B cell (primary cell): ENCODE data around the gene PRMT5. TPM values are rescaled to one million over a fixed set of nuclear protein-coding genes. Genes with fewer than 3 reads are reported as not detected.

ENCODE experiments used
- ATAC-seq: fragments of 200-7000 bp; cut with Tn5 transposase; one replicate; pipeline ENCODE4 v1.10.0; 2021; ENCODE audit warnings: low read depth, mild to moderate bottlenecking, moderate number of reproducible peaks, moderate library complexity
- CTCF ChIA-PET: fragments of 350-600 bp; sonication (Branson Sonifier 250); formaldehyde crosslinking; loops from one replicate; lab custom pipeline; 2021; ENCODE audit warnings: antibody characterized with exemption, inconsistent platforms; lab: Charles Lee
- POLR2A ChIA-PET: fragments of 350-600 bp; sonication (Branson Sonifier 250); formaldehyde crosslinking; loops from one replicate; lab custom pipeline; 2021; ENCODE audit warnings: antibody characterized with exemption; lab: Charles Lee
- DNase-seq: peaks from one replicate; pipeline ENCODE4 v3.0.0; 2013
- H2AFZ ChIP-seq: 2 replicates; pipeline ENCODE4 v1.6.1; 2012; ENCODE audit warnings: mild to moderate bottlenecking, low read depth, low read length; ENCODE audit not compliant: insufficient read depth, poor library complexity, severe bottlenecking
- H3K27ac ChIP-seq, 2 donors: 1 replicate in 1 of 2; 2 replicates in 1 of 2; pipeline ENCODE4 v1.5.1; 2012 to 2013; ENCODE audit warnings: low read length in 2 of 2, mild to moderate bottlenecking in 2 of 2, moderate library complexity in 1 of 2
- H3K27me3 ChIP-seq, 4 experiments: fragments of 200-600 bp in 1 of 4; sonication (generic) in 1 of 4; replicated peaks in 1 of 4; 1 replicate in 2 of 4; 2 replicates in 2 of 4; pipeline versions ENCODE4 v1.6.1 to v1.7.0; 2013 to 2016; ENCODE audit warnings: low read length in 3 of 4, mild to moderate bottlenecking in 2 of 4, mixed read lengths in 1 of 4, moderate library complexity in 1 of 4; ENCODE audit not compliant: insufficient read depth in 4 of 4, control insufficient read depth in 3 of 4; ENCODE audit errors: control extremely low read depth in 1 of 4
- H3K36me3 ChIP-seq, 2 experiments: replicated peaks in 1 of 2; 1 replicate in 1 of 2; 2 replicates in 1 of 2; pipeline versions ENCODE4 v1.6.1 to v1.7.1; 2013; ENCODE audit warnings: low read length in 1 of 2; ENCODE audit not compliant: insufficient read depth in 2 of 2, control insufficient read depth in 1 of 2; ENCODE audit errors: control extremely low read depth in 1 of 2, extremely low read depth in 1 of 2
- H3K4me1 ChIP-seq, 2 donors: fragments of 200-600 bp in 1 of 2; sonication (generic) in 1 of 2; 1 replicate in 1 of 2; 2 replicates in 1 of 2; pipeline versions ENCODE4 v1.5.1 to v1.6.1; 2013 to 2017; ENCODE audit warnings: low read length in 2 of 2; ENCODE audit not compliant: control insufficient read depth in 2 of 2, insufficient read depth in 2 of 2
- H3K4me2 ChIP-seq: replicated peaks from 2 replicates; pipeline ENCODE3; 2012; ENCODE audit warnings: mild to moderate bottlenecking, low read depth, low read length; ENCODE audit not compliant: poor library complexity, severe bottlenecking
- H3K4me3 ChIP-seq, 5 experiments: fragments of 200-600 bp in 1 of 5; sonication (generic) in 1 of 5; 1 replicate in 3 of 5; 2 replicates in 2 of 5; pipeline versions ENCODE4 v1.5.1 to v1.7.0; 2011 to 2016; ENCODE audit warnings: low read length in 4 of 5, mild to moderate bottlenecking in 4 of 5, low read depth in 2 of 5, control low read depth in 1 of 5, moderate library complexity in 1 of 5; ENCODE audit not compliant: insufficient read depth in 1 of 5; ENCODE audit errors: control extremely low read depth in 1 of 5, extremely low read depth in 1 of 5
- H3K79me2 ChIP-seq: fragments of 200-600 bp; sonication (generic); one replicate; pipeline ENCODE4 v1.6.0; 2016; ENCODE audit warnings: low read length; ENCODE audit not compliant: control insufficient read depth, insufficient read depth
- H3K9ac ChIP-seq: fragments of 200-600 bp; sonication (generic); 2 replicates; pipeline ENCODE4 v1.6.1; 2017; ENCODE audit warnings: mild to moderate bottlenecking, low read length, moderate library complexity
- H3K9me3 ChIP-seq, 3 donors: one replicate each; pipeline versions ENCODE4 v1.6.1 to v1.7.1; 2013; ENCODE audit warnings: low read length in 2 of 3; ENCODE audit not compliant: control insufficient read depth in 2 of 3, insufficient read depth in 1 of 3; ENCODE audit errors: control extremely low read depth in 1 of 3
- H4K20me1 ChIP-seq: 2 replicates; pipeline ENCODE4 v1.6.0; 2012; ENCODE audit warnings: mild to moderate bottlenecking, low read length; ENCODE audit not compliant: insufficient read depth, control insufficient read depth, poor library complexity, severe bottlenecking
- H3K27ac Mint-ChIP-seq: one replicate; pipeline ENCODE4 v1.8.0; 2021; ENCODE audit warnings: mixed read lengths
- H3K27me3 Mint-ChIP-seq: one replicate; pipeline ENCODE4 v1.8.0; 2021; ENCODE audit warnings: mixed read lengths
- H3K4me1 Mint-ChIP-seq: one replicate; pipeline ENCODE4 v1.8.0; 2021; ENCODE audit warnings: mixed read lengths
- H3K4me3 Mint-ChIP-seq: one replicate; pipeline ENCODE4 v1.8.0; 2021; ENCODE audit warnings: mixed read lengths
- H3K9me3 Mint-ChIP-seq: one replicate; pipeline ENCODE4 v1.8.0; 2022; ENCODE audit warnings: mixed read lengths; ENCODE audit not compliant: insufficient read depth
- CTCF ChIP-seq: fragments of 200-600 bp; IDR thresholded peaks from one replicate; pipeline ENCODE4 v1.8.0; 2022; ENCODE audit warnings: antibody characterized with exemption, mild to moderate bottlenecking
- EZH2 ChIP-seq: IDR thresholded peaks from 2 replicates; pipeline ENCODE4 v1.6.1; 2012; ENCODE audit warnings: borderline replicate concordance, low read depth, mild to moderate bottlenecking, moderate library complexity, low read length; ENCODE audit not compliant: insufficient read depth, poor library complexity, severe bottlenecking
- WGBS: methylation state at CpG from one replicate; pipeline ENCODE4 v1.1.5; 2013; ENCODE audit warnings: missing lambda C conversion rate; ENCODE audit not compliant: insufficient coverage; 5-methylcytosine and 5-hydroxymethylcytosine counted together
- intact Hi-C: fragments of 100-400 bp; cut with micrococcal nuclease; formaldehyde crosslinking; loops from one replicate; pipeline ENCODE4 v1.10.0; 2022
- polyA plus RNA-seq: library from polyadenylated mRNA; depleted of rRNA; stranded (reverse); fragments of >200 nt; gene quantifications from 2 replicates; pipeline ENCODE4 v1.2.3, GENCODE V29; 2012
- total RNA-seq, 2 donors: library from RNA; stranded (reverse); fragments of 120-200 nt in 1 of 2; gene quantifications; 1 replicate in 1 of 2; 2 replicates in 1 of 2; pipeline versions ENCODE4 v1.2.3 to v1.2.4, GENCODE V29; 2013 to 2022

The PRMT5 gene
- total and polyA plus RNA-seq, 2 donors (not counting 1 experiment from before 2014, with no cell fraction given) = 38.8 to 50.4 TPM

DNA sequence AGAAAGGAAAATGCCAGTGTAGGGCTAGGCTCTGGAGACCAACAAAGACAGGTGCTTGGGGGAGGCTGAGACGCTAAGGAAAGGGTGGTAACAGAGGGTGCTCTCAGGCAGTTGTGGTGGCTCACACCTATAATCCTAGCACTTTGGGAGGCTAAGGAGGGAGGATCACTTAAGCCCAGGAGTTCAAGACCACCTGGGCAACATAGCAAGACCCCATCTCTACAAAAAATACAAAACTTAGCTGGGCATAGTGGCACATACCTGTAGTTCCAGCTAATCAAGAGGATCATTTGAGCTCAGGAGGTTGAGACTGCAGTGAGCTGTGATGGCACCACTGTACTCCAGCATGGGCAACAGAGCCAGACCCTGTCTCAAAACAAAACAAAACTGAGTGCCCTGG, 33.8 kb downstream of the PRMT5 start:
- peaks cover 0 to 15% of the 10 kb centered on the region in 2 experiments for H3K36me3 ChIP-seq
- no peak overlapping the region for H3K27ac ChIP-seq
- H3K4me2 ChIP-seq = no peak overlapping the region
- no peak overlapping the region for H3K9ac ChIP-seq
- H3K79me2 ChIP-seq = peaks cover 3% of the 10 kb centered on the region
- H2AFZ ChIP-seq = no peak overlapping the region
- no peak for DNase-seq
- Mint-ChIP-seq H3K27me3 (no peaks in the 10 kb centered on the region), H3K4me1 (peaks cover 12% of the 10 kb centered on the region), H3K9me3 (no peaks in the 10 kb centered on the region), H3K27ac (peak overlapping the region; percentile 53), H3K4me3 (no peak overlapping the region)
- no peak for ATAC-seq
- ChIA-PET POLR2A (no interaction called here), CTCF (interaction anchor here (0.6 to 2.8 kb wide), 9 partner anchors 10 to 333 kb away, joined by 3 to 14 read pairs (median 3); no protein-coding TSS in a partner anchor)
- H3K4me3 ChIP-seq = no peak overlapping the region
- 100% methylated on average over 1 of the region's 1 CpG for WGBS
- TF ChIP-seq EZH2 (no peak), CTCF (no peak)
- no peaks in the 10 kb centered on the region for H3K27me3 ChIP-seq
- no peaks in the 10 kb centered on the region for H4K20me1 ChIP-seq
- H3K9me3 ChIP-seq = no peaks in the 10 kb centered on the region
- intact Hi-C loops = no loop called here
- H3K4me1 ChIP-seq = peaks cover 4 to 6% of the 10 kb centered on the region in 2 donors

GRCh38 chr14:22893706-22894105, 35.5 kb downstream of the PRMT5 start:
- ATAC-seq (no peak), DNase-seq (no peak)
- H2AFZ ChIP-seq = no peak overlapping the region
- H3K36me3 ChIP-seq = peaks cover 0 to 13% of the 10 kb centered on the region in 2 experiments
- Mint-ChIP-seq H3K9me3 (no peaks in the 10 kb centered on the region), H3K4me3 (no peak overlapping the region), H3K27ac (peak overlapping the region; percentile 62), H3K27me3 (no peaks in the 10 kb centered on the region), H3K4me1 (peaks cover 16% of the 10 kb centered on the region)
- TF ChIP-seq EZH2 (no peak), CTCF (no peak)
- H3K4me1 ChIP-seq = peaks cover 16% of the 10 kb centered on the region in 2 donors
- 100% methylated on average over 3 of the region's 4 CpGs for WGBS
- H3K79me2 ChIP-seq = peaks cover 11% of the 10 kb centered on the region
- no peak overlapping the region for H3K27ac ChIP-seq
- no peaks in the 10 kb centered on the region for H3K9me3 ChIP-seq
- no peak overlapping the region for H3K9ac ChIP-seq
- CTCF ChIA-PET = interaction anchor here (0.5 to 6.7 kb wide), 3 partner anchors 21 to 324 kb away, joined by 3 to 76 read pairs (median 4); partner anchors contain the start of gene LRP10
- no peaks in the 10 kb centered on the region for H3K27me3 ChIP-seq
- POLR2A ChIA-PET = no interaction called here
- intact Hi-C loops = no loop called here
- no peak overlapping the region for H3K4me2 ChIP-seq
- no peaks in the 10 kb centered on the region for H4K20me1 ChIP-seq
- H3K4me3 ChIP-seq = no peak overlapping the region
